IMR-90 (cell line): ENCODE data around the gene GAS7. TPM values are rescaled to one million over a fixed set of nuclear protein-coding genes. Genes with fewer than 3 reads are reported as not detected.

Experiments used
- ATAC-seq: fragments of 200-7000 bp; cut with Tn5 transposase; 2 replicates; pipeline ENCODE4 v1.9.1; 2020; ENCODE audit warnings: low read depth, mild to moderate bottlenecking, moderate library complexity
- BruUV-seq: library from RNA; stranded (reverse); fragments of 400-500 nt; replicated peaks from 2 replicates; lab custom pipeline; 2021; lab: Mats Ljungman, UMichigan
- CTCF ChIA-PET: fragments of 300-600 bp; formaldehyde crosslinking; extraction: SDS; loops from one replicate; lab custom pipeline; 2021; ENCODE audit warnings: antibody characterized with exemption; lab: Yijun Ruan, JAX
- POLR2A ChIA-PET: fragments of 300-600 bp; sonication (Branson Sonifier 250); formaldehyde crosslinking; loops from one replicate; lab custom pipeline; 2022; ENCODE audit warnings: antibody characterized with exemption; ENCODE audit not compliant: unreplicated experiment; lab: Charles Lee
- DNase-seq: peaks from one replicate; pipeline ENCODE4 v3.0.0; 2013
- H2AFZ ChIP-seq: replicated peaks from 2 replicates; pipeline ENCODE3; 2013; ENCODE audit warnings: low read length, mild to moderate bottlenecking; ENCODE audit not compliant: poor library complexity
- H2AK5ac ChIP-seq: 2 replicates; pipeline ENCODE4 v1.6.1; 2013; ENCODE audit warnings: low read depth, low read length, inconsistent platforms
- H2AK9ac ChIP-seq: replicated peaks from 2 replicates; pipeline ENCODE3; 2013; ENCODE audit warnings: mild to moderate bottlenecking, low read depth, low read length, moderate library complexity; ENCODE audit not compliant: poor library complexity
- H2BK120ac ChIP-seq: 2 replicates; pipeline ENCODE4 v1.6.1; 2013; ENCODE audit warnings: low read depth, low read length, inconsistent platforms
- H2BK15ac ChIP-seq: 3 replicates; pipeline ENCODE4 v1.6.1; 2013; ENCODE audit warnings: low read depth, low read length, inconsistent platforms
- H2BK20ac ChIP-seq: 2 replicates; pipeline ENCODE4 v1.6.1; 2013; ENCODE audit warnings: low read depth, mild to moderate bottlenecking, inconsistent platforms, low read length, moderate library complexity
- H2BK5ac ChIP-seq: 2 replicates; pipeline ENCODE4 v1.6.1; 2013; ENCODE audit warnings: mild to moderate bottlenecking, low read depth, low read length, inconsistent platforms; ENCODE audit not compliant: poor library complexity, severe bottlenecking
- H3K14ac ChIP-seq: replicated peaks from 2 replicates; pipeline ENCODE4 v1.6.1; 2013; ENCODE audit warnings: low read depth, low read length, inconsistent platforms
- H3K18ac ChIP-seq: 2 replicates; pipeline ENCODE4 v1.6.1; 2013; ENCODE audit warnings: low read depth, low read length, control low read depth
- H3K23ac ChIP-seq: 2 replicates; pipeline ENCODE4 v1.6.1; 2013; ENCODE audit warnings: low read depth, low read length, inconsistent platforms
- H3K27ac ChIP-seq: 2 replicates; pipeline ENCODE4 v1.5.1; 2013; ENCODE audit warnings: mild to moderate bottlenecking, control low read depth, low read length; ENCODE audit not compliant: insufficient read depth
- H3K27me3 ChIP-seq: 2 replicates; pipeline ENCODE4 v1.6.1; 2013; ENCODE audit warnings: low read length; ENCODE audit not compliant: control insufficient read depth, insufficient read depth
- H3K36me3 ChIP-seq: 2 replicates; pipeline ENCODE4 v1.6.1; 2013; ENCODE audit warnings: low read length, mixed read lengths; ENCODE audit not compliant: control insufficient read depth, insufficient read depth
- H3K4ac ChIP-seq: 2 replicates; pipeline ENCODE4 v1.6.1; 2013; ENCODE audit warnings: low read depth, low read length, inconsistent platforms
- H3K4me1 ChIP-seq: 2 replicates; pipeline ENCODE4 v1.6.1; 2013; ENCODE audit warnings: low read length, mixed read lengths; ENCODE audit not compliant: control insufficient read depth, insufficient read depth
- H3K4me2 ChIP-seq: 2 replicates; pipeline ENCODE4 v1.6.1; 2013; ENCODE audit warnings: low read depth, mild to moderate bottlenecking, control low read depth, low read length, moderate library complexity
- H3K4me3 ChIP-seq: 2 replicates; pipeline ENCODE4 v1.5.1; 2013; ENCODE audit warnings: low read depth, mild to moderate bottlenecking, control low read depth, low read length, moderate library complexity; ENCODE audit not compliant: insufficient read depth
- H3K56ac ChIP-seq: 2 replicates; pipeline ENCODE4 v1.6.1; 2013; ENCODE audit warnings: low read length, inconsistent platforms; ENCODE audit not compliant: insufficient read depth; ENCODE audit errors: extremely low read depth
- H3K79me1 ChIP-seq, 2 experiments: 2 replicates each; pipeline ENCODE4 v1.6.1; 2013; ENCODE audit warnings: low read length in 2 of 2, inconsistent platforms in 1 of 2, low read depth in 1 of 2
- H3K9ac ChIP-seq: 2 replicates; pipeline ENCODE4 v1.6.1; 2013; ENCODE audit warnings: low read depth, low read length, control low read depth
- H3K9me1 ChIP-seq: 2 replicates; pipeline ENCODE4 v1.6.1; 2013; ENCODE audit warnings: low read length, inconsistent platforms; ENCODE audit not compliant: insufficient read depth
- H3K9me3 ChIP-seq: 2 replicates; pipeline ENCODE4 v1.6.1; 2013; ENCODE audit warnings: low read length; ENCODE audit not compliant: control insufficient read depth, insufficient read depth
- H4K20me1 ChIP-seq: 2 replicates; pipeline ENCODE4 v1.6.1; 2013; ENCODE audit warnings: low read length, inconsistent platforms; ENCODE audit not compliant: insufficient read depth
- H4K5ac ChIP-seq: 2 replicates; pipeline ENCODE4 v1.6.1; 2013; ENCODE audit warnings: mild to moderate bottlenecking, low read depth, low read length, control low read depth
- H4K8ac ChIP-seq, 2 experiments: 2 replicates each; pipeline ENCODE4 v1.6.1; 2013; ENCODE audit warnings: low read depth in 2 of 2, low read length in 2 of 2, control low read depth in 1 of 2, inconsistent platforms in 1 of 2
- H4K91ac ChIP-seq: 2 replicates; pipeline ENCODE4 v1.6.1; 2013; ENCODE audit warnings: low read depth, low read length, inconsistent platforms; ENCODE audit not compliant: insufficient read depth
- BHLHE40 ChIP-seq: fragments of 150-350 bp; IDR thresholded peaks from 2 replicates; pipeline ENCODE4 v1.6.1; 2016; ENCODE audit warnings: mild to moderate bottlenecking, low read depth, low read length
- CEBPB ChIP-seq: IDR thresholded peaks from 2 replicates; pipeline ENCODE4 v1.6.1; 2012; ENCODE audit warnings: low read depth, low read length, improper control_type of control experiment
- FOS ChIP-seq: fragments of 150-350 bp; IDR thresholded peaks from 2 replicates; pipeline ENCODE4 v1.6.1; 2016; ENCODE audit warnings: low read depth, low read length
- MAFK ChIP-seq: IDR thresholded peaks from 2 replicates; pipeline ENCODE4 v1.6.1; 2012; ENCODE audit warnings: low read depth, low read length, improper control_type of control experiment
- MXI1 ChIP-seq: IDR thresholded peaks from 2 replicates; pipeline ENCODE4 v1.6.1; 2012; ENCODE audit warnings: low read depth, mild to moderate bottlenecking, low read length, moderate library complexity, borderline replicate concordance
- NFE2L2 ChIP-seq: fragments of 150-350 bp; IDR thresholded peaks from 2 replicates; pipeline ENCODE4 v1.6.1; 2016; ENCODE audit warnings: low read depth, mild to moderate bottlenecking, low read length
- POLR2A ChIP-seq: IDR thresholded peaks from 2 replicates; pipeline ENCODE4 v1.6.1; 2012; ENCODE audit warnings: mild to moderate bottlenecking, low read depth, low read length
- RAD21 ChIP-seq: IDR thresholded peaks from 2 replicates; pipeline ENCODE4 v1.6.1; 2012; ENCODE audit warnings: low read length, improper control_type of control experiment
- RCOR1 ChIP-seq: IDR thresholded peaks from 2 replicates; pipeline ENCODE4 v1.6.1; 2012; ENCODE audit warnings: mild to moderate bottlenecking, low read length, improper control_type of control experiment; ENCODE audit not compliant: insufficient replicate concordance
- RFX5 ChIP-seq: IDR thresholded peaks from 2 replicates; pipeline ENCODE4 v1.8.0; 2012; ENCODE audit warnings: low read depth, mild to moderate bottlenecking, low read length, moderate library complexity
- SMC3 ChIP-seq: fragments of 150-350 bp; IDR thresholded peaks from 2 replicates; pipeline ENCODE4 v1.6.1; 2016; ENCODE audit warnings: low read depth, mild to moderate bottlenecking, antibody characterized with exemption, low read length, moderate library complexity
- WGBS, 2 experiments: methylation state at CpG; one replicate each; pipeline versions ENCODE4 v1.1.5 to v1.1.7; 2013; ENCODE audit warnings: missing lambda C conversion rate in 2 of 2; ENCODE audit not compliant: insufficient read length in 1 of 2; ENCODE audit errors: extremely low coverage in 2 of 2; 5-methylcytosine and 5-hydroxymethylcytosine counted together
- dilution Hi-C: fragments of 300-500 bp; cut with HindIII; formaldehyde crosslinking; loops from one replicate; pipeline ENCODE4 v1.14.3; 2018; ENCODE audit warnings: low sequenced_read_pairs; ENCODE audit not compliant: unreplicated experiment
- in situ Hi-C: fragments of 300-500 bp; cut with MboI; formaldehyde crosslinking; loops from 3 replicates; pipeline ENCODE4 v1.14.3; 2019; ENCODE audit warnings: low sequenced_read_pairs, inconsistent platforms, mixed read lengths
- intact Hi-C: fragments of 100-400 bp; cut with micrococcal nuclease; formaldehyde crosslinking; loops from 2 replicates; pipeline ENCODE4 v1.10.0; 2022
- polyA plus RNA-seq, 3 experiments: library from polyadenylated mRNA; depleted of rRNA; stranded (reverse); fragments of >200 nt; gene quantifications; 2 replicates each; pipeline ENCODE4 v1.2.3, GENCODE V29; 2012; ENCODE audit warnings: low replicate concordance in 1 of 3
- total RNA-seq: library from RNA; depleted of rRNA; stranded (reverse); fragments of >200 nt; gene quantifications from 2 replicates; pipeline ENCODE4 v1.2.3, GENCODE V29; 2012

Gene GAS7
- total and polyA plus RNA-seq, 2 of the 4 experiments (the other 2 are of a cell fraction), result 4.6 to 5.0 TPM

GRCh38 chr17:10046786-10047785, 151.3 kb downstream of the GAS7 start (continued):
- no peak for TF ChIP-seq RCOR1
- no peak for TF ChIP-seq MXI1

DNA sequence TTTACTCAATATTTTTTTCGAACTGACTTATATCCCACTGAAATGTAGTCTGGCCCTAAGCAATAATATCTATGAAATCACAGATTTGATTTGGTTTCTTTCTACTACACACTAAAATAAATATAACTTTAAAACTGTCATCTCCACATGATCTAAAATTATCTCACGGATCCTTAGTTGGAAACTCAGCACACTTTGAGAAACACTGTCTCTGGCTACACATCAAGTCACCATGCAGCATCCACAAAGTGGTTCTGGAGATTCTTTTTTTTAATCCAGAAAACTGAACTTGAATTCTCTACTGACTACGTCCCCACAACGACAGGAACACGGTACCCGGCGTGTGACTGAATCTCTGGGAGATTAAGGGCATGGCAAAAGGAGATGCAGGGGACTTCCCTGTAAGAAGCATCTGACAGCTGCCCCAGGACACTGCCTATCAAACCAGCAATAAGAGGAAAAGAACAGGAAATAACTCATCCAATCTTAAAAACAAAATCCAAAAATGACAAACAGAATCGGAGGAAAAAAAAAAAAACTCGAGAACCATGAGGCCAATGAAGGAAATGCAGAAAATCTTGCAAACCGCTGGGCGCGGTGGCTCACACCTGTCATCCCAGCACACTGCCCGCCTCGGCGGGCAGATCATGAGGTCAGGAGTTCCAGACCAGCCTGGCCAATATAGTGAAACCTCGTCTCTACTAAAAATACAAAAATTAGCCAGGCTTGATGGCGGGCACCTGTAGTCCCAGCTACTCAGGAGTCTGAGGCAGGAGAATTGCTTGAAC, 152.3 kb downstream of the GAS7 start:
- POLR2A ChIA-PET, result no interaction called here
- in situ Hi-C loops, result no loop called here
- CTCF ChIA-PET, result interaction anchor here (0.7 kb wide), 1 partner anchor 96 kb away, joined by 5 read pairs; no protein-coding TSS in a partner anchor
- Histone ChIP-seq H2AK5ac (no peak overlapping the region), H3K4me1 (peaks cover 6% of the 10 kb centered on the region), H3K79me1 (no peaks in the 10 kb centered on the region), H3K4ac (no peak overlapping the region), H4K8ac (no peak overlapping the region), H4K5ac (no peak overlapping the region), H3K9me1 (peaks cover 3% of the 10 kb centered on the region; the same call in 1 of the 2 replicates), H3K4me2 (no peak overlapping the region), H3K18ac (no peak overlapping the region), H2BK120ac (no peak overlapping the region), H3K4me3 (no peak overlapping the region), H2BK20ac (no peak overlapping the region), H3K27me3 (no peaks in the 10 kb centered on the region), H4K91ac (no peak overlapping the region), H3K36me3 (no peaks in the 10 kb centered on the region), H4K20me1 (no peaks in the 10 kb centered on the region), H3K27ac (no peak overlapping the region), H2AK9ac (no peak overlapping the region), H2BK5ac (no peak overlapping the region), H2AFZ (no peak overlapping the region), H2BK15ac (no peak overlapping the region), H3K23ac (no peak overlapping the region), H3K14ac (no peak overlapping the region), H3K56ac (no peak overlapping the region), H3K9me3 (no peaks in the 10 kb centered on the region), H3K9ac (no peak overlapping the region)
- TF ChIP-seq BHLHE40, result no peak
- no peak for TF ChIP-seq NFE2L2
- no peak for TF ChIP-seq RCOR1
- no peak for TF ChIP-seq FOS
- no peak for TF ChIP-seq CEBPB
- TF ChIP-seq RAD21, result no peak
- TF ChIP-seq MXI1, result no peak
- no peak for TF ChIP-seq POLR2A
- no peak for TF ChIP-seq SMC3
- TF ChIP-seq RFX5, result no peak
- TF ChIP-seq MAFK, result no peak
- DNase-seq, result no peak
- dilution Hi-C loops, result no loop called here
- no TSS peak for BruUV-seq
- intact Hi-C loops, result no loop called here
- WGBS, 2 experiments, result 90% methylated on average over 2 of the region's 17 CpGs; no CpG with 5 or more reads in 1 of the 2 experiments
- ATAC-seq, result no peak
